ENCODE data around the gene RSRP1.
A peak's percentile ranks its signal among the peaks of the same experiment; 100 is the strongest.

The RSRP1 gene

DNA sequence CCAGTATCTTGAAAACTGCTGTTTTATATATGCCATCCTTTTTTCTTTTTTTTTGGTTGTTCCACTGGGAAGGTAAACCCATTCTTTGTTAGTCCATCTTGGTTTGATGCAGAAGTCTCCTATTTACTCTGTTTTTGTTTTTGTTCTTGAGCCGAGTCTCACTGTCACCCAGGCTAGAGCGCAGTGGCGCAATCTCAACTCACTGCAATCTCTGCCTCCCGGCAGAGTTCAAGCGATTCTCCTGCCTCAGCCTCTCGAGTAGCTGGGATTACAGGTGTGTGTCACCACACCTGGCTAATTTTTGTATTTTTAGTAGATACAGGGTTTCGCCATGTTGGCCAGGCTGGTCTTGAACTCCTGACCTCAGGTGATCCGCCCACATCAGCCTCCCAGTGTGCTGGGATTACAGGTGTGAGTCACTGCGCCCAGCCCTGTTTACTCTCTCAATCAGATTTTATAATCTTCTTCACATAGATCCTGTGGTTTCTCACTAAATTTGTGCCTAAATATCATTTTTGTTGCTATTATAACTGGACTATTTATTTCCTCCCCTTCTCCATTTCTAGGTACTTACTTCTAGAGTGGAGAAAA is 27.5 kb downstream of the RSRP1 start:
- DNase-seq (ENCODE audit: low read depth in 2 of 2), result no peak

GRCh38 chr1:25217598-25218232 is 29.5 kb downstream of the RSRP1 start:
- no peak for DNase-seq (ENCODE audit: low read depth in 2 of 2)

GRCh38 chr1:25217015-25217414 is 30.2 kb downstream of the RSRP1 start:
- no peak for DNase-seq (ENCODE audit: low read depth in 2 of 2)

DNA sequence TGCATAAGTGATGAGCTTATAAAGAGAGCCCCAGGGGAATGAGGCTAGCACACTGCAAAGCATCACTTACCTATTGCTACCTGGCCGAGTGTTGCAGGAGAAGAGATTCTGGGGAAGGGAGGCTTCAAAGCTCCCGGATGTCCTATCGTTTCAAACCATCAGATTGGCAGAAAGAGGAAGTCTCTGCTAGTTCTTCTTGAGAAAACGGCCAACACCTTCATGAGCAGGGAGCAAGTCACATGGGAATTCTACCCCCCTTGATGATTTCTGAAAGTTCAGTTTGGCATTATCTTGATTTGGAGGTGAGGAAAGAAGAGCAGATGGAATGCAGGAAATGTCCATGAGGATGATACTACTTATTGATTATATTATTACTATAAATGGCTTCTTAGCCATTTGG is 31.1 kb downstream of the RSRP1 start:
- DNase-seq (ENCODE audit: low read depth in 2 of 2), result no peak

DNA sequence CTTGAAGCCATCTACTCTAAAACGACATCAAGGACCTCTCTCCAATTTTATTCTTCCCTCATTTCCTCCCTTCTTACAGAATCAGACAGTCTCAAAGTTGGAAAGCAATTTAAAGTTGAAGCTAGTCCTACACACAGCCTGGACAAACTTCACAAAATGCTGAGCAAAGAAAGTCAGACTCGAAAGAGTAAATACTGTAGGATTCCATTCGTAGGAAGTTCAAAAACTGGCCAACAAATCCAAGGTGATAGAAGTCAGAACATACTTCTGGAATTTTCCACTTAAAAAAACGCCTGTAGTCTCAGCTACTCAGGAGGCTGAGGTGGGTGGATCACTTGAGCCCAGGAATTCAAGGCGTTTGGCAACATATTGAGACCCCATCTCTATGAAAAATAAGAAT is 34.5 kb downstream of the RSRP1 start:
- no peak for DNase-seq (ENCODE audit: low read depth in 2 of 2)

GRCh38 chr1:25210728-25211127 is 36.5 kb downstream of the RSRP1 start:
- no peak for DNase-seq (ENCODE audit: low read depth in 2 of 2)

- no peak for DNase-seq (ENCODE audit: low read depth in 2 of 2)
Observed at GRCh38 chr1:25209516-25209915, 37.7 kb downstream of the RSRP1 start.

GRCh38 chr1:25208561-25209222 is 38.6 kb downstream of the RSRP1 start:
- DNase-seq (ENCODE audit: low read depth in 2 of 2), result no peak

DNA sequence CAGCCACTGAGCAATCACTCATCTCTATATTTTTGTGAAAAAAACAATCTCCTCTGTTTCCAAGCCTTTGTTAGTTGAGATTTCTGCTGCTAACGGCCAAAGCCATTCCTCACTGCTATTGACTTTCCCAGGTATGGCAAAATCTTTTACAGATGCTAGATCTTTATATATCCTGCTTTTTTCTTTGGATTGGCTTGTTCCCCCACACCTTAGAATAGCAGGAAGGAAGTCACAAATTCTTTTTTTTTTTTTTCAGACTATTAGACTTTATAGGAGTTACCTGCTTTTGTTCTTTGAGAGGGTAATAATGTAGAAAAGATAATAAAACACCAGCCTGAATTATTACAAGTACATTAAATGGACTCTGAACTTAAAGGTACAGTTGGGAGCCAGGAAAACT is 39.2 kb downstream of the RSRP1 start:
- no peak for DNase-seq (ENCODE audit: low read depth in 2 of 2)

DNA sequence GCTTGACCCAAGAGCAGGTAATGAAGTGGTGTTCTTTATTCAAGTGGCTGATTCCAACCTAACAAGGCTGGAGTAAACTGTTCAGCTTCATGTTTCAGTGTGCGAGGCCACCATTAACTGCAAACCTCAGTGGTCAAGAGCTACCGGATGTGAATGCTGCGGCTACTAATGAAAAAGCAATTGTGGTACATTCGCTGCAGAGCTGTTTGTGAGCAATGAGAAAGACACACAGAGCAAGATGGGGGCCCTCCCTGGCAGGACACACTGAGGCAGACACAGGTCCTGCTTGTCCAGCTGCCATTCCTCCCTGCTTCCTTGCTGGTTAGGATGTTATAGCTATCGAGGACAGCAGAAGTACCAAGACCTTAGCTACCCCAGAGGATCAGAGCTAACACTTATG is 41.1 kb downstream of the RSRP1 start:
- DNase-seq (ENCODE audit: low read depth in 2 of 2), result no peak

GRCh38 chr1:25205786-25206185 is 41.5 kb downstream of the RSRP1 start:
- no peak for DNase-seq (ENCODE audit: low read depth in 2 of 2)

DNA sequence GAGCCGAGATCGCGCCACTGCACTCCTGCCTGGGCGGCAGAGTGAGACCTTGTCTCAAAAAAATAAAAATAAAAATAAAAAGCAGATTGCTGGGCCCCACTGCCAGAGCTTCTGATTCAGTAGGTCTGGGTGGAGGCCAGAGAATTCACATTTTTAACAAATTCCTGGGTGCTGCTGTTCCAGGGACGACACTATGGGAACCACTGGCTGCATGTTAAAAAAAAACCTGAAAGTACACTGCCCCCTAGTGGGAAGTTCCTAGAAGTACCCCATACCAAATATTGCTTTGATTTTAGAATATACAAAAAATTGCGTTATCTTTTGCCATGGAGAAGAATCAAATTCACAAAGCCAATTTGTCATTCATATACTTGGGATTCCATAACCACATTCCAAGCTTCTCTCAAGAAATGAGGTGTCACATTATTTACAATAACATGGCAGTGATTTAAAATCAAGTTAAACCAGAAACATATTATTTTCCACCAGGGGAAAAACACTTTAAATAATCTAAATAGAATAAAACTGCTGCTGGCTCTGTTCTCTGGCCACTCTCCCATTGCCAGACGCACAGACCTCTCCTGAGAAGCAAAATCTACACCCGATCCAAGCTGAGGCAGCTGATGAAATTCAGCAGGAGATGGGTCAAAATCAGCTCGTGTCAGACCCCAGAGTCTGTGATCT is 42.3 kb downstream of the RSRP1 start:
- DNase-seq (ENCODE audit: low read depth in 2 of 2), result peak in 1 of 2 donors; percentile 12

- no peak for DNase-seq (ENCODE audit: low read depth in 2 of 2)
Observed at GRCh38 chr1:25201006-25201405, 46.2 kb downstream of the RSRP1 start.

DNA sequence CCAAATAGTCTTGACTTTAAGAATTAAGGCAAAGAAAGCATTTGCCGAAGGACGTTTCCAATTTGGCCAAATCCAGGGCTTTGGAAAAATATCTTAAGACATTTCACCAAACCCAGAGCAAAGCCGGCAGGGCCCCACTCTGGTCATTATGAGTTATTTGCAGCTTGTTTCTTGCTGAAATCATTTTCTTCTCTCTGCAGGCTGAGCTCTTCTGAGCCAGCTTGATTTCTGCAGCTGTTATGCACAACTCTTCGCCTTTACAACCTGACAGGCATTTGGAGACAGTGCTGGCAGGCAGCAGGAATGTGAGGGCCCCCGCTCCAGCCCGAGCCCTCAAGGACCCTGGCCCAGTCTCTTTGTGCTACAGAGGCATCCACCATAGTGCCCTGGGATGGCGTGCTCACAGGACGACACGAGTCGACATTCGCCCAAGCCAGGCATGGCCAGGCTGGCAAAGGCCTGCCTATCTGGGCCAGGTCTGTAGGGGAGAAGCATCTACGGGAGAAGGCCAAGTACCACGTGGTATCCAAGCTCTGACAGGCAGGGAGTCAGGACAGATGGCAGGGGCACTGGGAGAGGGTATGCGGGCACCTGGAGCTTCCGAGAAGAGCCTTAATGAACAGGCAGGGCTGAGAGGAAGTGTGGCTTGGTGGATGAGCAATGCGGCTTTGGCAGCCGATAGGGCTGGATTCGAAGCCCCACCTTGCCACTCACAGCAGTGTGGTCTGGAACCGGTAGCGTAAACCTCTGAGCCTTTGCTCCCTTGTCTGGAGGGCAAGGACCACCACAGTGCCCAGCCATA is 47.2 kb downstream of the RSRP1 start:
- no peak for DNase-seq (ENCODE audit: low read depth in 2 of 2)

DNA sequence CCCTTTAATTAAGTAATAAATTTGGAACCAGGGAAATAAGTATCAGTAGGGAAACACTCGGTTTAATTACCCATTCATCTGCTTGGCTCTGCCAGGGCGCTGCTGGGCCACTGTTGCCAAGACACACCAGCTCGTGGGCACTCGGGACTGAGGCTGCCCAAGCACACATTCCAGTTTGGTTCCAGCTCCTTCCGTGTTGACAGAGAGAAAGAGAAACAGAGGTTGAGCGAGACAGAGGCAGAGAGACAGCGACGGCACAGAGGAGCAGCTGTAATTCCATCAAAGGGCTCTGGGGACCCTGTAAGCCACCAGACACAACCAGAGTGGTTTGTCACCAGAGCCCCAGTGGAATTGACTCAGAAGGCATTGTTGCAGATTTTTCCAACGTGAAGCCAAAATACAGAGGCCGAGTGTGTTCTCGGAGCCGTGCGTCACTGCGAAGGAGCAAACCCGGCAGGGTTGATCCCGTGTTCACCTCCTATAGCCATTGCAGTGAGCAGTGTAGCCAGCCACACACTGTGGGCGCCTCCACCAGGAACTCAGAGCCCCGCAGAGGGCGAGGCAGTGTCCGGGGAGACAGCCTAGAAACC is 48.5 kb downstream of the RSRP1 start:
- no peak for DNase-seq (ENCODE audit: low read depth in 2 of 2)

GRCh38 chr1:25197982-25198662 is 49.1 kb downstream of the RSRP1 start:
- DNase-seq (ENCODE audit: low read depth in 2 of 2), result no peak

- DNase-seq (ENCODE audit: low read depth in 2 of 2), result no peak
Observed at GRCh38 chr1:25197235-25197975, 49.8 kb downstream of the RSRP1 start.

- no peak for DNase-seq (ENCODE audit: low read depth in 2 of 2)
Observed at GRCh38 chr1:25196830-25197229, 50.4 kb downstream of the RSRP1 start.

DNA sequence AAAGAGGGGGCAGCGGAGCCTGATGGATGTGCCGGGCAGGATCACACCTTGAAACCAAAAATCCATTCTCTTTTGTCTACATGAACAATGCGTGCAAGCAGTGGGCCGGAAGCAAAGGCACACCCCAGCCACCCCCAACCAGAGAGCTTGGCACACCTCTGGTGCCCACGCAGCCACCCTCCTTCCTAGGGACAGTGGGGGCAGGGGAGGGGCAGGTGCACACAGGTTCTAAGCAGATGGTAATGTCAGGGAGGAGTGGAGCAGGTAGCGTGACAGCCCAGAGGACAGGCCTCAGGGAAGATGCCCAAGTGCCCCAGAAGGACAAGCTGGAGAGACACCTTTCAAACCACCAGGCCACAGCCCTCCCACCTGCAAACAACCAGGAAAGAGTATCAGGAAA is 51.4 kb downstream of the RSRP1 start:
- no peak for DNase-seq (ENCODE audit: low read depth in 2 of 2)

GRCh38 chr1:25194572-25195020 is 52.7 kb downstream of the RSRP1 start:
- no peak for DNase-seq (ENCODE audit: low read depth in 2 of 2)

Measured in stimulated activated CD4-positive, alpha-beta T cell treated with anti-CD3 and anti-CD28 coated beads, Interleukin-1b, Interleukin-23, amount 100 ng/mL, for 4 hours (primary cell).